GM19328 (cell line): ENCODE data around the gene AGK.
A peak's percentile ranks its signal among the peaks of the same experiment; 100 is the strongest.
"Not testable (repeated sequence)": the region's sequence is repeated elsewhere in the genome, so short reads cannot be mapped to it uniquely, and the experiment has no call there.

ENCODE experiments used
- ATAC-seq: cut with Tn5 transposase; IDR thresholded peaks from one replicate; pipeline ENCODE4 v1.9.1; 2021; ENCODE audit warnings: mild to moderate bottlenecking, moderate library complexity; ENCODE audit not compliant: unreplicated experiment

Gene AGK

DNA sequence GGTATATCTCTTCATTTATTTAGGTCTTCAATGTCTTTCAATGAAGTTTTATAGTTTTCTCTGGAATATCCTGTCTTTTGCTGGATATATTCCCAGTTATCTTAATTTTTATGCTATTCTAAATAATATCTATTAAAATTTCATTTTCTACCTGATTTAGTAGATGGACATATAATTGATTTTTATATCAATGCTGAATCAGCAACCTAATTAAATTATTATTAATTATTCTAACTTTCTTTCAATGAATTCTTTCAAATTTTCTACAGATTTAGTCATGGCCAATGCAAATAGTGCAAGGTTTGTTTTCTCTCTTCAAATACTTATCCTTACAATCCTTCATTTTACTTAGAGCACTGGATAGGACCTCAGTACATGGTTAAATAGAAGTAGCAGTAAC lies 94.0 kb downstream of the AGK start:
- no peak for ATAC-seq

DNA sequence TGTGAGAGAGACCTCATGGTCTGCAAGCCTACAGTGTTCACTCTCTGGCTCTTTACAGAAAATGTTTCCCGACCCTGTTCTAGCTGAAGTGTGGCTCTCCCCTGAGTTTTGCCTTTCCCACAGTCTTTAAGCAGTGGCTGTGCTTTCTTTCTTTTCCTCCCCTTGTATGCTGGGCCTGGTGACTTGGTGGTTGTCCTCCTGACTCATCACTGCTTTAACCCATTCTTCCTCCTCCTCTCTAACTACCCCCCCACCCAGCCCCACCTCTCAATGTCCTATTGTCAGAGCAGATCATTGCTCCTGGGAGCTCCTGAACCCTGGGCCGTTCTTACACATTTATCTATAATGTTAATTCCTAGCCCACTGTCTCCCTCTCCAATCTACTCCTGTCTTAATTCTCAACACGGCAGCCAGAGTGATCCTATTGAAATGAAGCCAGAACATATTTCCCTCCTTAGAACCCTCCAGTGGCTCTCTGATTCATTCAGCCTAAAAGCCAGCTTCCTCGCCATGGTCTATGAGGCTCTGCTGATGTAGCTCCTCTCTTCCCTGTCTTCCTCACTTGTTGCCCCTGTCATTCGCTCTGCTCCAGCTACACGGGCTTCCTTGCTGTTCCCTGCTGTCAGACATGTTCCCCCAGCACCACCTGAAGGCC lies 95.7 kb downstream of the AGK start:
- no peak for ATAC-seq

DNA sequence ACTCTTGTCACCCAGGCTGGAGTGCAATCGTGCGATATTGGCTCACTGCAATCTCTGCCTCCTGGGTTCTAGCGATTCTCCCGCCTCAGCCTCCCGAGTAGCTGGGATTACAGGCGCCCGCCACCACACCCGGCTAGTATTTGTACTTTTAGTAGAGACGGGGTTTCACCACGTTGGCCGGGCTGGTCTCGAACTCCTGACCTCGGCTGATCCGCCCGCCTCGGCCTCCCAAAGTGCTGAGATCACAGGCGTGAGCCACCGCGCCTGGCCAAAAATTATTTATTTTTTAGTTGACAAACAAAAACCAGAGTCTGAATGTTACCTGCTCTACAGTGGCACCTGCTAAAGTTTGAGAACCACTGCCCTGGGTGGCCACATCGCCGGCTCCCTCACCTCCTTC lies 96.5 kb downstream of the AGK start:
- not testable (repeated sequence) for ATAC-seq

DNA sequence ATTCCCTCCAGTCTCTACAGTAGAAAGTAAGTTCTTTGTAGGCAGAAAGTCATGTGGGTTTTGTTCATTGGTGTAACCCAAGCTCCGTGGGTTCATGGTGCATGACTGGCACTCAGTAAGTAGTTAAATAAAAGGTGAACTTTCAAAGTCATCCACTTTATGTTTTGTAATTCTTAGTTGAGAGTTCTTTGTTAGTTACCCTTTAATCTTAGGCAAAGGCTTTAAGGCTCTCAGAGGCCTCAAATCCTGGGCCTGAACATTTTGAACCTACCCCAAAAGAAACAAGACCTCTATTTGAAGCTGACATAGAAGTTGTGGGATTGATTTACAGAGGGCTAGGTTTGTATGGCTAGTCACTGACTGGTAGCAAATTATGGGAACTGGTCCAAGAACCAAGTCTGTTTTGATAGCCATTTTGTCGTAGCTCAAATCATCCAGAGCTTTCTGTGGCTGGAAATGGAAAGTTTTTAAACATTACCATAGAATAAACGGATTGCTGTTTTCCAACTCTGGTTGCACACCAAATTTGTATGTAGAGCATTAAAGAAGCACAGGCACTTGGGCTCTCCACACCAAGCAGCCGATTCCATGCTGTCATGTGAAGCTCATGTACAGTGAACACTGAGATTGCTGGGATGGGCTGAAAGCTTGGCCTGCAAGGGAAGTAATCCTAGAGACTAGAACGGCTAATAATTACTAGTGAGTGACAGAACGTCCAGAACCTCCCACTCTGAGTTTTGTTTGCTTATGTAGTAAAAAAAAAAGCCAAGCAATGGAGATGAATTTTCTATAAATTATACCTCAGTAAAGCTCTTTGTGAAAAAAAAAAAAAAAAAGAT lies 97.3 kb downstream of the AGK start:
- ATAC-seq: no peak

DNA sequence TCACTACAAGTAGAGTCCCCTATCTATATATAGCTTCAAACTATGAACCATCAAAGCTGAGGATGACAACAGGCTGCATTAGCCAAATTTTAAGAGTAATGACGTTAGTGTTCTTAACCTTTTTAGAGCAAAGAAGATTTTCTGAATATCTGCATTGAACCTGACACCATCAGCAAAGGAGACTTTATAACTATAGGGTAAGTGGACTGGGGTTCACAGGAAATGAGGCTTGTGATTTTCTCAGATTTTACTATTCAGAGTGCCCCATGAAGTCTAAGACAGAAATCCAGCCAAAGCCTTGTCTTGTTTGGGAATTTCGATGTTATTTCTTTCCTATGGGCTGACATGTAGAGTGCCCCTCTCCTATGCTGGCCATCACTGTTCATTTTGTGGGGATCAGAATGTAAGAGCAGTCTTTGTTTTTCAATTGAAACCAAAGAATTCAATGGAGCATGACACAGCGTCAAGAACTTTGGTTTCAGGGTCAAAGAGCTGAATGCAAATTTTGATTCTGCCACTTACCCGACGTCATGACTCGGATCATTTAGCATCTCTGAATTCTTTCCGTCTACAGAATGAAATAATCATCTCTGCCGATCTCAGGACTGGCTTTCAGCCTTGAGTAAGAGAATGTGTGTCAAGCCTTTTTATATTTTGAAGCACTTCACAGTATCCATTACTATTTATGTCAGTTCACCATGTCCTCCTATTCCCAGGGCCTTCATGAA lies 98.1 kb downstream of the AGK start:
- ATAC-seq: peak; percentile 54

DNA sequence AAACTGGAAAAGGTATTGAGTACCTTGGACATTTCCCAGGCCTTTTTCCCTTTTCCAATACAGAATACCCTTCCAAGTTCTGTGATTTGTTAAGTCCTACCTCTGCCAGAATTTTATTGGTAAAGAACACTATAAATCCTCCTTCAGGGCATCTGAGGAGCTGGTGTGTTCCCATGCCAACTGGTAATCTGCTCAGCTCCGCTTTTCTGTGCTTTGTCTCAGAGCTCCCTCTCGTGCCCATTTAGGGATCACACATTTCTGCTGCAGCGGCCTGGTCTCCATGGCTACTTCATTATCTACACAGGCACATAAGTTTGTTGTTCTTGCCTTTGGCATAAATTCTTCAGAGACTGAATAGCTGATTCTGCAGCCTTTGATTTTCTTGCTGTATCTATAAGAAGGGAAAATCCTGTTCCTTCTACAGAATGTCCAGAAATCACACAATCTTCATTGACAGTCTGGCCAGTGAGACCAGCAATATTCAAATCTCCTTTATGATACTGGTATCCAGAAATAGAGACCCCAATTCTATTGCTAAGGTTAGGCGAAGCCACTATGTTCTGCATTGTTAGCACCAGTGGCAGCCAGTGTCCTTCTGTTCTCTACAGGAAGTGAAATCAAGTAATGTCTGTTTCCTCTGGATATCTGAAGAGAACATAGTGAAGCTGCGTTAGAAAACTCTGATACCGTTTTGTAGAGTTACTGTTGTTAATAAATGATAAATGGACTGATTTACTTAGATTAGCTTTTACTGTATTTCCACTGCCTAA lies 98.8 kb downstream of the AGK start:
- peak; percentile 61 for ATAC-seq

DNA sequence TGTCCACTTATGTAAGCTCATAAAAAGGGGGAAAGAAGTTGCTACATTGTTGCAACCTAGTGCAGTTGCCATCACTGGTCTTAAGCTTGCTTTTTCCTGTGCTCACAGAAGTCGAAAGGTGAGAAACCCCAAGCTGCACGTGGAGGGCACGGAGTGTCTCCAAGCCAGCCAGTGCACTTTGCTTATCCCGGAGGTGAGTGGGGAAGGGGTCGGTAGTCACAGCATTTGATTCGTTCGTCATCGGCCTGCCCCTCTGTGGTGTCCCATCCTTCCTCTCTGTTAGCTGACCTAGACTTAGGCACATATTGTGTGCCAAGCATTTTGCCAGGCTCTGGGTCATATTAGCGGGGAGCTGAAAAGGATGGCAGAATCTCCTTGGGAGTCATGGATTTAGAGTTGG lies 100.2 kb downstream of the AGK start:
- ATAC-seq: no peak

DNA sequence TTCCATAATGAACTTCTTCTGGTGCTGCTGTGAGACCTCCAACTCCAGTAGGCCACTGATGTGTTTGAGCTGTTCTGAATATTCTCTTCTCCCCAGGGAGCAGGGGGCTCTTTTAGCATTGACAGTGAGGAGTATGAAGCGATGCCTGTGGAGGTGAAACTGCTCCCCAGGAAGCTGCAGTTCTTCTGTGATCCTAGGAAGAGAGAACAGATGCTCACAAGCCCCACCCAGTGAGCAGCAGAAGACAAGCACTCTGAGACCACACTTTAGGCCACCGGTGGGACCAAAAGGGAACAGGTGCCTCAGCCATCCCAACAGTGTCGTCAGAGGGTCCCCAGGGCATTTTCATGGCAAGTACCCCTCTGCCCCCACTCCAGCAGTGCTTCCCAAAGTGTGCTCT lies 101.5 kb downstream of the AGK start:
- ATAC-seq: no peak

DNA sequence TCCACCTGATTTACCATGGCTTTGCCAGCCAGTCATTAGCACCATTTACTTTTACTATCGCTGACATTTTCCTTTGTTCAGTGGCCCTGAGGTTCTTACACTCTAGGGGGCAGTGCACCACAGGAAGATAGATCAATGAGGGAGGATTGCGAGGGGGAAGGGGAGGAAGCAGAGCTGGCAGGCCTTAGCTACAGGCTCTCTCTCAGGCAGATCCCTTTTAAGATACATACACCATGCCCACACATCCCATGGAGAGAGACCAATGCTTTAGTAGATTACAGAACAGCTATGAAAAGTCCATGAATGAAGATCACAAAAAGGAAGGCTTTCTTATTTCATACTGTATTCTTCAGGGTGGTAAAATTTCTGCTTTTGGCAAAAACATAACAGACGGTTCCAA lies 103.3 kb downstream of the AGK start:
- ATAC-seq: peak; percentile 57

DNA sequence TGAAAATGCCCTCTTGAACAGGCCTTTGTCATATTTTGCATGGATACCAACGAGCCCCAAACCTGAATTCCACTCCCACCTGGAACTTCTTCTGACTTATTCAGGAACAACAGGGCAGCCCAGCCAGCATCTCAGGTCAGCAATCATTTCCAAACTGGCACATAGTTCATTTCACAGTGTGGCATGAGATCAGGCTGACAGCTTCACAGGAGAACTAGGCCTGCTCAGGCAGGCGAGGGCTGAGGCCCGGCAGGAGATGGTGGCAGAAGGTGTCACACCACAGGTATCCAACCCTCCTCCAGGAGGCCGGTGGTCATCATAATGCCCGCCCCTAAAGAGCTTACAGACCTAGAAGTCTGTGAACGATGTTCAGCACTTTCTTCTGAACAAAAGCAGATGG lies 108.3 kb downstream of the AGK start:
- ATAC-seq: no peak

DNA sequence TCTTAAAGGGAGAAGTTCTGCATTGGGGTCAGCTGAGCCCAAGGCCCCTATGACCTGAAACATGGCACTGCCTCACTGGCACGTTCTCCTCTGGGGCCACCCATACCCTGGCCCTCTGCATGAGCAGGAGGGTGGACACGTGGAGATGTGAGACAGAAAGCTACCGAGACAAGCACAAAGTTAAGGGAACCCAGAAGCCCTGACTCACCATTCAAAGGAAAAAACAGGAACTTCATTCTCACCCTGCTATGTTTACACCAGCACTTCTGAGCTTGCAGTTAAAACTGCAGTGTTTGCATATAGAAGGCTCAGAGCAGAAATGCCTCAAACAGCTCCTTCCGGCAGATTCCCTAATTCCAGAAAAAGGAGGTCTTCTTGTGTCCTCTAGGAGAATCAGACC lies 109.0 kb downstream of the AGK start:
- no peak for ATAC-seq

DNA sequence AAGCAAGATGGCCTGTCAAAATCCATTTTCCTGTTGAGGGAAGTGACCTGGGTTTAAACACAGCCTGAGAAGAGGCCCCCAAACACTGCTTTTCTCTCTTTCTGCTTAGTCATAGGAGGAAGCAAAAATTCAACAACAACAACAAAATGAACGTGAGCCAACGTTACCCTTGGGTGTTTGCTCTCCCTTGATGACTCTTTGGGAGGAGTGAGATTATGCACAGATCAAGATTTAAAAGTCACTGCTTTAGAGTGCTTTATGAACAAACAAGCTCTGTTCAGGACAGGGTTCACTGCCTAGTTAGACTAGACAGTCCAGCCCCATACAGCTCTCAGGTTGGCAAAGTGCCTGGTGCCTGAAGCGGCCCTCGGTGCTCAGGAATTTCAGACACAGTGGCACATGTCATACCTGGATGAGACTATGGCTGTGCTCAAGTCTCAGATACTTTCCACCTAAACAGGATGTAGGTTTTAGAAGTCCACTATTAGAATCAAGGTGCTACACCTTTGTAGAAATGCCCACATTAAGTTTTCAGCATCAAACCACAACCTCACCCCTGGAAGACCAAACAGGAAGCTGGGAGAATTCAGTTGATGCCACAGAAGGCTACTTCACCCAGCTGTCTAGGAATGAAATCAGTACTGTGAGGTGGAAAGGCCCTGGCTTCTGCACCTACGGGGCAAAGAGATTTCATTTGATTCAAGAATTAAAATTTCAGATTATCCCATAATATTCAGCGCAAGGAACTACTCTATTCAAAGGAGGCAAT lies 112.1 kb downstream of the AGK start:
- ATAC-seq: no peak

DNA sequence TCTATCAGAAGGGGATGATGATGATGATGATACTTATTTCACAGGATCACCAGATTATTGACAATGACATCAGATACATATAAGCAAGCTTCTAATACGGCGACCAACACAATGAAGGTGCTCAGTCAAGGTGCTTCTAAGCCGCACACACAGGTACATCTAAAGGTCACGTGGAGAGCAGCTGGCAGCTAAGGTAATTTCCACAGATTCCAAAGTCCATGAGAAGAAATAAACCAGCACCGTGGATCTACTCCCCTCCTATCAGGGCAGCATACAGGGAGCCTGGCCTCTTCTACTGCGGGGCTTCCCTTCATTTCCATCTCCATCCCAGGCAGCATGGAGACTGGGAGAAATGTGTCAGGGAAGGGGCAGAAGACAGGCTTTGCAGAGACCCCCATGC lies 113.2 kb downstream of the AGK start:
- ATAC-seq: no peak

DNA sequence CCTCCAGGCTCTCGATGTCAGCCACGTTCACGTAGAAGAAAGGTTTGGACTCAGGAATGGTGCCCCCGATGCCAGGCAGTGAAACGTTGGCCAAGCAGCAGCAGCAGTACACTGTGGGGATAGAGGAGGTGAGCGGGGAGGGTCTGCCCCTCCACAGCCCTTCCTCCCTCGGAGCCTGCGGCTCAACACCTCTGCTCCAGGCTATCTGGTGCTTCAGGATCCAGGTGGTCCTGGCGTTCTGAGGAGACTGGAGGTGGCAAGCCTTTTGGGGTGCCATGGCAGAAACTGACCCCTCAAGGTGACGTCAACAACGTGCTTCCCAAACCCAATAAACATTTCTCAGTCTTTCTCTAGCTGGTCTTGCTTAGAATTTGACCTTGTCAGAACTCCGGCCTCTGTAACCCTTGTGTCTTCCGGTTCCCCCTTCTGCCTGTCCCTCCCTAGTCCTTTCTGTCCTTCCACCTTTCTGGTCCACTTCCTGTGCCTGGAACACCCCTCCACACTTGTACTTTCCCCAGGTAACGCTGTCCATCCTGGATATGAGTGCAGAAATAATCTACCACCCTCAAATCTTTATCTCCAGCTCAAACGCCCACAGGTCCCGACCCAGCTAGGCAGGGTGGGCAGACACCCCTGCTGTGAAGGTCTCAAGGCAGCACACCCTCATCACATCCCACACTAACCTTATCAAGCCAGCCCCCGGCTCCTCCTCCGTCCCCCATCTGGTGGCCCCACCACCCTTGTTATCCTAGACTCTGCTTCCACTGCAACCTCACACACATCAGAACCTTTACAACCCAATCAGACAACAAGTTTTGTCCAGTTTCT lies 114.2 kb downstream of the AGK start:
- no peak for ATAC-seq

DNA sequence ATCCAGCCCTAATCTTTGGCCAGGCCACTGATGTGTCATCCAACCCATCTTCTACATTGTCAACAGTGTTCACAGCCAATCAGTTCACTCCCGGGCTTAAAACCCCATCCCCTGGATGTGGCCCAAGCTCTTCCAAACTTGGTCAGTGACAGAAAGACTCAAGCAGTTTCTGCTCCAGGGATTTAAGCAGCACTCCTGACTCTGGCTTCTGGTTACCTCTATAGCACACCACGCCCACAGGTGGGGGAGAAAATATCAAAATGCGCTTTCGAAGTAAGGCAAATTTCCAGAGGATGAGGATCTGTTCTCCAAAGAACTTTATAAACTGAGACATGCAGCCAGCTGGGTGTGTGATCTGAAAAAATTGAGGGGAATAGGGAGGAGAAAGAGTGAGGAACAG lies 114.9 kb downstream of the AGK start:
- ATAC-seq: no peak

DNA sequence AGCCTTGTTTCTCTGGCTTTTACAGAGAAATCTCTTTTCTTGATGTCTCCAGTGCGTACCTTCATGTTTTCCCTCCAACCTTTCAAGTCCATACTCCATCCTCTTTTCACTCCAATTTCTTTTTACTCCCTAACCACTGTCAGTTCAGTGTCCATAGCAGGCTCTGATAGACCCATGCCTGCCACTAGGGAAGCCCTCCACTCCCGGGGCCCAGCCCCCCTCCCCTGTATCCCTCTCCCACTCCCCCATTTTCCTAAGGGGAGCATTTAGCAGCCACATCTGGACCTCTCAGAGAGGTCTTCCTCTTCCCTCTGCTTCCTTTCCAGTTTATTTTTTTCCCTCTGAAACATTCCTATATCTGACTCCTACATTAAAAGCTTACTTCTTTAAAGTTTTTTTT lies 117.6 kb downstream of the AGK start:
- no peak for ATAC-seq

DNA sequence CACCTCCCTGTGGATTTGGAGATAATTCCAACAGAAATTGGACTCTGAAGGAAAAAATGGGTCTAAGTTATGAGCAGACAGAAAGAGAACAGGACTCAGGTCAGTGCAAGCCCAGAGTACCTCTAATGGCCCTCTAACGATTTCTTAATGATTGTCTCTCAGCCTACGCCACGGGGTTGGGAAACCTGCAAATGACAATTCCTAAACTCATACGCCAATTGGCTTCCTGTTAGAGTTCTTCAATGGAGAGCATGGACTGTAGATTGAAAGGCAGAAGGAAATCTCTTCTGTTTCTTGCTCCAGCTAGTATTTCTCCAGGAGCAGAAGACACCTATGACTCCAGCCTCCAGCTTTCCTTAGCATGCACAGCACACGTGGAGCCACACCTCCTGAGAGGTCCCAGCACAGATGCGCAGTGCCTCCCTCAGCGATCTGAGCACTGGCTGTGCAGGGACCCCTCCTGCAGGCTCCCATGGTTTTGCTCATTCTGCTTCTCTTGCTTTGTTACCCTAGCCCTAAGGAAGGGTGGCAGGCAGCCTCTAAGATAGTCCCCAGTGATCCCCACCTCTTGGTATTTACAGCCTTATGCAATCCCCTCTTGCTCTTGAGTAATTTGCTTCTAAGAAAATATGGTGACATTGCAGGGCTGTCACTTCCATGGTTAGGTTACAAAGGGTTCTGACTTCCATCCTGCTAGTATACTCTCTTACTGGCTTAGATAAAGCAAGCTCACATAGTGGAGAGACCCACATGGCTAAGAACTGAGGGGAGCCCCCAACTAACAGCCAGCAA lies 120.7 kb downstream of the AGK start:
- ATAC-seq: no peak

DNA sequence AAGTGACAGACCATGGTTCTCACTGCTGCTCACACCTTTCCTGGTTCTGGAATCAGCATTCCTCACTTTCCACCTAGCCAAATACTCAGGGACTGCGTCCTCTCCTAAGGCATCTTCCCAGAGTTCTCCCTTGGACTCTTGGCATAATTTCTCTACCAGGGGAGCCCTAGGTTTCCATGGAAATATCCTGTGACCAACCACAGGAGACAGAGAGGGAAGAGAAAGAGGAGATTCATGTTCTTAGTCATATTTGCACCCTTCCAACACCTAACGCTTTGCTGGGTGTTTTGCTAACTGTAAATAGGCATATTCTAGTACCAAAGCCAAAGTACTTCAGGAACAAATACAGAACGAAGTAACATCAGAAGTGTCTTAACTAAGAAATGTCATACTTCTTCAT lies 122.1 kb downstream of the AGK start:
- no peak for ATAC-seq

DNA sequence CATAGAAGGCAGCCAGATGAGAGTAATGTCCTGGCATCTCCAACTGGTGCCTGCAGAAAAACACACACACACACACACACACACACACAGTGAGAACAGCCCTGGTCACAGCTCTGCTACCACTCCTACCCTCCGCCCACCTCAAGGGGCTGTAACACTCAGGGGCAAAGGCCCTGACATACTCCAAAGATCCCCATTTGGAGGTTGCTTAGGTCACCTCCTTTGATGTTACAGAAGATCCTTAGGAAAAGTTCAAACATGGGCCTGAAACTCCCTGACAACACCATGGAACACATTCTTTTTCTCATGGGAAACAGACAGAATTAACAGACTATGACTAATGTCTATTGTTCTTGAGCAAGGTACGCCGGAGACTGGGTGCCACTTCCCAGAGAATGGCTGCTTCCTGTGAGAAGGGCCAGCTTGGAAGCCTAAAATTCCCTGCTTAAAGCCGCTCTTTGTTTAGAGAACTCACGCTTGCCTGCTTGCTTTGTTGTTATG lies 123.0 kb downstream of the AGK start:
- ATAC-seq: no peak
